ENCODE data around the gene P3H3. TPM values are rescaled to one million over a fixed set of nuclear protein-coding genes. Genes with fewer than 3 reads are reported as not detected.

The P3H3 gene
- total RNA-seq, 4 donors from 2014 or later, result 0.66 to 4.7 (median 1.5) TPM

GRCh38 chr12:6782119-6782518, 46.1 kb upstream of the P3H3 start:
- Histone ChIP-seq H3K4me3 (no peak overlapping the region), H3K27ac (no peak overlapping the region), H3K36me3 (no peaks in the 10 kb centered on the region), H3K4me1 (peaks cover 9 to 10% of the 10 kb centered on the region in 2 donors), H3K9me3 (no peaks in the 10 kb centered on the region), H3K27me3 (no peaks in the 10 kb centered on the region)
- intact Hi-C loops (cut with DNase I; ENCODE audit: low total_unique reads) (no loop called here), in situ Hi-C loops (cut with MboI; ENCODE audit: low sequenced_read_pairs in 4 of 4) (loop anchor here in 2 of 4 donors (5.0 kb wide), 2 partner anchors 40 to 45 kb away; no protein-coding TSS in a partner anchor)
- no peak for TF ChIP-seq POLR2A (IDR thresholded peaks at IDR 0.05)
- TF ChIP-seq, protein P1, sequence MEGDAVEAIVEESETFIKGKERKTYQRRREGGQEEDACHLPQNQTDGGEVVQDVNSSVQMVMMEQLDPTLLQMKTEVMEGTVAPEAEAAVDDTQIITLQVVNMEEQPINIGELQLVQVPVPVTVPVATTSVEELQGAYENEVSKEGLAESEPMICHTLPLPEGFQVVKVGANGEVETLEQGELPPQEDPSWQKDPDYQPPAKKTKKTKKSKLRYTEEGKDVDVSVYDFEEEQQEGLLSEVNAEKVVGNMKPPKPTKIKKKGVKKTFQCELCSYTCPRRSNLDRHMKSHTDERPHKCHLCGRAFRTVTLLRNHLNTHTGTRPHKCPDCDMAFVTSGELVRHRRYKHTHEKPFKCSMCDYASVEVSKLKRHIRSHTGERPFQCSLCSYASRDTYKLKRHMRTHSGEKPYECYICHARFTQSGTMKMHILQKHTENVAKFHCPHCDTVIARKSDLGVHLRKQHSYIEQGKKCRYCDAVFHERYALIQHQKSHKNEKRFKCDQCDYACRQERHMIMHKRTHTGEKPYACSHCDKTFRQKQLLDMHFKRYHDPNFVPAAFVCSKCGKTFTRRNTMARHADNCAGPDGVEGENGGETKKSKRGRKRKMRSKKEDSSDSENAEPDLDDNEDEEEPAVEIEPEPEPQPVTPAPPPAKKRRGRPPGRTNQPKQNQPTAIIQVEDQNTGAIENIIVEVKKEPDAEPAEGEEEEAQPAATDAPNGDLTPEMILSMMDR (IDR thresholded peaks at IDR 0.05 in 4 of 5, conservative IDR thresholded peaks at IDR 0.05 in 1 of 5), result no peak
- no peak for ATAC-seq
- DNase-seq, result no peak

GRCh38 chr12:6782850-6783566, 45.2 kb upstream of the P3H3 start:
- TF ChIP-seq, protein P1 (IDR thresholded peaks at IDR 0.05 in 4 of 5, conservative IDR thresholded peaks at IDR 0.05 in 1 of 5), result no peak
- no peak for TF ChIP-seq POLR2A (IDR thresholded peaks at IDR 0.05)
- ATAC-seq (no peak), DNase-seq (no peak)
- Histone ChIP-seq H3K4me1 (peaks cover 8% of the 10 kb centered on the region in 2 donors), H3K27ac (no peak overlapping the region), H3K4me3 (no peak overlapping the region), H3K9me3 (no peaks in the 10 kb centered on the region), H3K36me3 (no peaks in the 10 kb centered on the region), H3K27me3 (no peaks in the 10 kb centered on the region)
- intact Hi-C loops (cut with DNase I; ENCODE audit: low total_unique reads) (no loop called here), in situ Hi-C loops (cut with MboI; ENCODE audit: low sequenced_read_pairs in 4 of 4) (loop anchor here in 2 of 4 donors (5.0 kb wide), 2 partner anchors 41 to 46 kb away; no protein-coding TSS in a partner anchor)

DNA sequence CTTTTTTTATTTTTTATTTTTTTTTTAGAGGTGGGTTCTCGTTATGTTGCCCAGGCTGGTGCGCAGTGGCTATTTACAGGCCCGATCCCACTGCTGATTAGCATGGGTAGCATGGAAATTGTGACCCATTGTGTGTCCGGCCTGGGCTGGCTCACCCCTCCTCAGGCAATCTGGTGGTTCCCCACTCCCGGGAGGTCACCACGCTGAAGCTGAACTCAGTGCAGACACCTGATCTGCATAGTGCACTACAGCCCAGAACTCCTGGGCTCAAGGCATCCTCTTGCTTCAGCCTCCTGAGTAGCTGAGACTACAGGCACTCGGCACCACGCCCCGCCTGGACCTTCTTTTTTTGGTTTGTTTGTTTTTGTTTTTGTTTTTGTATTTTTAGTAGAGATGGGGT, 44.4 kb upstream of the P3H3 start:
- Histone ChIP-seq H3K27me3 (no peaks in the 10 kb centered on the region), H3K27ac (no peak overlapping the region), H3K9me3 (no peaks in the 10 kb centered on the region), H3K36me3 (no peaks in the 10 kb centered on the region), H3K4me3 (no peak overlapping the region), H3K4me1 (peaks cover 0 to 3% of the 10 kb centered on the region in 2 donors)
- DNase-seq (no peak), ATAC-seq (no peak)
- in situ Hi-C loops (cut with MboI; ENCODE audit: low sequenced_read_pairs in 4 of 4) (loop anchor here in 2 of 4 donors (5.0 kb wide), 2 partner anchors 42 to 47 kb away; no protein-coding TSS in a partner anchor), intact Hi-C loops (cut with DNase I; ENCODE audit: low total_unique reads) (no loop called here)
- TF ChIP-seq POLR2A (IDR thresholded peaks at IDR 0.05), result no peak
- TF ChIP-seq, protein P1 (IDR thresholded peaks at IDR 0.05 in 4 of 5, conservative IDR thresholded peaks at IDR 0.05 in 1 of 5), result no peak

DNA sequence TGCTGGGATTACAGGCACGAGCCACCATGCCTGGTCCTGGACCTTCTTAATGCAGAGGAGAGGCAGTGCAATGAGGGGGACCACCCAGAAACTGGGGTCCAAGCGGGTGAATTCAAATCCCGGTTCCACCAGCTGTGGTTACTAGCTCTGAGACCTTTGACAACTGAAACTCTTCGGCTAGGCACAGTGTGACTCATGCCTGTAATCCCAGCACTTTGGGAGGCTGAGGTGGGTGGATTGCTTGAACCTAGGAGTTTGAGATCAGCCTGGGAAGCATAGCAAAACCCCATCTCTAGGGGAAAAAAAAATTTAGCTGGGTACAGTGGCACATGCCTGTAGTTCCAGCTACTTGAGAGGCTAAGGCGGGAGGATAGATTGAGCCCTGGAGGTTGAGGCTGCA, 43.9 kb upstream of the P3H3 start:
- Histone ChIP-seq H3K9me3 (no peaks in the 10 kb centered on the region), H3K36me3 (no peaks in the 10 kb centered on the region), H3K4me3 (no peak overlapping the region), H3K27me3 (no peaks in the 10 kb centered on the region), H3K4me1 (no peaks in the 10 kb centered on the region), H3K27ac (no peak overlapping the region)
- intact Hi-C loops (cut with DNase I; ENCODE audit: low total_unique reads) (no loop called here), in situ Hi-C loops (cut with MboI; ENCODE audit: low sequenced_read_pairs in 4 of 4) (loop anchor here in 2 of 4 donors (5.0 kb wide), 2 partner anchors 42 to 47 kb away; no protein-coding TSS in a partner anchor)
- ATAC-seq (no peak), DNase-seq (no peak)
- no peak for TF ChIP-seq POLR2A (IDR thresholded peaks at IDR 0.05)
- TF ChIP-seq, protein P1 (IDR thresholded peaks at IDR 0.05 in 4 of 5, conservative IDR thresholded peaks at IDR 0.05 in 1 of 5), result no peak
